Measurements from ENCODE around the gene NBEA. TPM values are rescaled to one million over a fixed set of nuclear protein-coding genes. Genes with fewer than 3 reads are reported as not detected.

The NBEA gene
- total and polyA plus RNA-seq, 2 experiments from 2014 or later: 9.1 to 29.1 TPM

GRCh38 chr13:35367586-35367985 lies 425.5 kb downstream of the NBEA start (continued):
- TF ChIP-seq ZNF462 (CRISPR knock-in tag; IDR thresholded peaks at IDR 0.05): no peak
- TF ChIP-seq STAT1 (IDR thresholded peaks at IDR 0.05; ENCODE audit: unreplicated experiment): no peak
- TF ChIP-seq EZH2phosphoT487 (IDR thresholded peaks at IDR 0.05; ENCODE audit: unreplicated experiment): no peak

- no peak overlapping the region for H3K27ac ChIP-seq (ENCODE audit: low read depth)
- Mint-ChIP-seq H3K27me3 (ENCODE audit: insufficient read depth, low read depth, poor library complexity) (no peaks in the 10 kb centered on the region), H3K36me3 (ENCODE audit: low read depth) (no peaks in the 10 kb centered on the region), H3K4me3 (no peak overlapping the region), H3K4me1 (peaks cover 3% of the 10 kb centered on the region; the same call in 2 of the 3 replicates), H3K27ac (peak overlapping the region; percentile 48; the same call in 1 of the 2 replicates), H3K9me3 (no peaks in the 10 kb centered on the region)
- no peak overlapping the region for H2AFZ ChIP-seq
- H4K20me1 ChIP-seq (replicated peaks; ENCODE audit: insufficient read depth): no peaks in the 10 kb centered on the region
- no peaks in the 10 kb centered on the region for H3K79me2 ChIP-seq (replicated peaks; ENCODE audit: insufficient read depth)
- H3K27me3 ChIP-seq (ENCODE audit: insufficient read depth): no peaks in the 10 kb centered on the region
- DNase-seq (ENCODE audit: low spot score) (no peak), ATAC-seq (no peak)
- no peaks in the 10 kb centered on the region for H3K36me3 ChIP-seq (ENCODE audit: insufficient read depth)
- H3K4me3 ChIP-seq: no peak overlapping the region
- H3K9me2 ChIP-seq (ENCODE audit: insufficient read depth): no peaks in the 10 kb centered on the region
- no peaks in the 10 kb centered on the region for H3F3A ChIP-seq (replicated peaks; ENCODE audit: low read depth)
- no peaks in the 10 kb centered on the region for H3K4me1 ChIP-seq (ENCODE audit: insufficient read depth)
- H3K4me2 ChIP-seq: no peak overlapping the region
- TF ChIP-seq NANOG (IDR thresholded peaks at IDR 0.05; ENCODE audit: borderline replicate concordance) (no peak), ZNF331 (CRISPR knock-in tag; IDR thresholded peaks at IDR 0.05; ENCODE audit: low read depth) (no peak), STAT1 (IDR thresholded peaks at IDR 0.05; ENCODE audit: unreplicated experiment) (no peak), EZH2phosphoT487 (IDR thresholded peaks at IDR 0.05; ENCODE audit: unreplicated experiment) (no peak), ZNF114 (CRISPR knock-in tag; IDR thresholded peaks at IDR 0.05) (no peak), CTCF (conservative IDR thresholded peaks at IDR 0.05; ENCODE audit: low read depth in 2 of 2) (no peak), ZNF462 (CRISPR knock-in tag; IDR thresholded peaks at IDR 0.05) (no peak), POLR2AphosphoS5 (IDR thresholded peaks at IDR 0.05; ENCODE audit: low read depth) (no peak)
These were observed 436.9 kb downstream of the NBEA start for GRCh38 chr13:35378939-35379338.

Data from GM23338 (cell line).